22Rv1 (cell line): Measurements from ENCODE around the gene MYRIP.

ENCODE experiments used
- ZFX ChIP-seq: fragments of 450-650 bp; IDR thresholded peaks from 2 replicates; pipeline ENCODE4 v1.6.1; 2017; ENCODE audit warnings: antibody characterized with exemption, borderline replicate concordance
- TF ChIP-seq, protein P1 (sequence below): fragments of 450-650 bp; IDR thresholded peaks from 2 replicates; pipeline ENCODE4 v1.5.1; 2017; ENCODE audit warnings: mild to moderate bottlenecking

DNA sequence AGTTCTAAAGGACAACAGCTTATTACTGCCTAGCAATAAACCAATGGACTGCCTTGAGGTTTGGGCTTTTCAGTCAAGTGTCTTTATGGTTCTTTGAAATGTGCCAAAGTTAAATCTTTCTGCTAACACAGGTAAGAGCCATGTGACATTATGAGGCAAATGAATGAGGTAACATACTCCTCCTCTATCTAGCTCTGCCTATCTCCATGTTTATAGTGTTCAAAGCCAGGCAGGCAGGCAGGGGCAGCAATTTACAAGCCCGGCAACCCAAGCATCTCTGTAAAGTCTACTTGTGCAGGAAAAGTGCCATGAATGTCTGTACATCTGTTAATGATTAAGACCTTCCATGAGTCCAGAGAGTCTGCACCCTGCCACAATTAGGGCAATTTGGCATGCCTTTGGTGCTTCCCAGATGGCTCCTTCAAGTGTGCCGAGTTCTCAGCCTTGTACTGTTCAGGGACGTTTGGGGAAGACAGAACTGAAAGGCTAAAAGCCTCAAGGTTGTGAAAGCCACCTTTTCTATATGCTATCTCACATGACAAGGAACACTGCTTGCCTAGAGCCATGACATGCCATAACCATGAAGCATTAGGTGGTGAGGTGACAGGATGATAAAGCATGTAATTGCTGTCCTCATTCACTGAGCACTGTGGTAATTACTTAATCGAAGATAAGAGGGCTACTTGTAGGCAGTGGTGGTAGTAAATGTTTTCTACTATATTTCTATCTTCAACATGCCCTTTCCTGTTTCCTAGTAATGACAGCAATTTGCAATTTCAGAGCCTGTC, 458.7 kb downstream of the MYRIP start:
- TF ChIP-seq, protein P1, sequence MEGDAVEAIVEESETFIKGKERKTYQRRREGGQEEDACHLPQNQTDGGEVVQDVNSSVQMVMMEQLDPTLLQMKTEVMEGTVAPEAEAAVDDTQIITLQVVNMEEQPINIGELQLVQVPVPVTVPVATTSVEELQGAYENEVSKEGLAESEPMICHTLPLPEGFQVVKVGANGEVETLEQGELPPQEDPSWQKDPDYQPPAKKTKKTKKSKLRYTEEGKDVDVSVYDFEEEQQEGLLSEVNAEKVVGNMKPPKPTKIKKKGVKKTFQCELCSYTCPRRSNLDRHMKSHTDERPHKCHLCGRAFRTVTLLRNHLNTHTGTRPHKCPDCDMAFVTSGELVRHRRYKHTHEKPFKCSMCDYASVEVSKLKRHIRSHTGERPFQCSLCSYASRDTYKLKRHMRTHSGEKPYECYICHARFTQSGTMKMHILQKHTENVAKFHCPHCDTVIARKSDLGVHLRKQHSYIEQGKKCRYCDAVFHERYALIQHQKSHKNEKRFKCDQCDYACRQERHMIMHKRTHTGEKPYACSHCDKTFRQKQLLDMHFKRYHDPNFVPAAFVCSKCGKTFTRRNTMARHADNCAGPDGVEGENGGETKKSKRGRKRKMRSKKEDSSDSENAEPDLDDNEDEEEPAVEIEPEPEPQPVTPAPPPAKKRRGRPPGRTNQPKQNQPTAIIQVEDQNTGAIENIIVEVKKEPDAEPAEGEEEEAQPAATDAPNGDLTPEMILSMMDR = no peak
- TF ChIP-seq ZFX = no peak
